OCI-LY7 (cell line): ENCODE results near the gene DLGAP1.

Source experiments
- EZH2phosphoT487 ChIP-seq: fragments of 200-600 bp; sonication (generic); IDR thresholded peaks from 2 replicates; pipeline ENCODE4 v1.6.1; 2018; ENCODE audit warnings: low read depth, borderline replicate concordance, mild to moderate bottlenecking, mixed run types, antibody characterized with exemption, low read length, moderate library complexity, mixed read lengths
- TF ChIP-seq, protein P1 (sequence below): fragments of 200-600 bp; sonication (generic); conservative IDR thresholded peaks from 2 replicates; pipeline ENCODE4 v1.5.1; 2014; ENCODE audit warnings: mild to moderate bottlenecking, antibody characterized with exemption, low read length, moderate library complexity, mixed read lengths

DNA sequence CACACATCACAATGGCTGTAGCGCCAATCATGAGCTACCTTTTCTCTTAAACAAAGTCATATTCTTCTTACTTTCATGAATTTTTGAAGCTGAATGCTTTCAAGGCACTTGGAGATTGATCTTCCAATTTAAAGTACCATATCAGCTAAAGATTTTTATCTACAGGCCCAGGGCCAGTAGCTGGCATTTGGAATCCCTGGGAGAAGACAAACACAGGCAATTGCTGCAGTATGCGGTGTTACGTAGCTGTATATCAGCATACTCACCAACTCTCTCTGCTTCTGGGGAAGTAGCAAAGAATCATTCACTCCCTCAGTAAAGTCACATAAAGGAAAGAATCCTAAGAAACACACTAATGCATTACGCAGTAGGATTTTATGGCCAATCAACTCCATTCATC, 202.3 kb downstream of the DLGAP1 start:
- TF ChIP-seq, protein P1, sequence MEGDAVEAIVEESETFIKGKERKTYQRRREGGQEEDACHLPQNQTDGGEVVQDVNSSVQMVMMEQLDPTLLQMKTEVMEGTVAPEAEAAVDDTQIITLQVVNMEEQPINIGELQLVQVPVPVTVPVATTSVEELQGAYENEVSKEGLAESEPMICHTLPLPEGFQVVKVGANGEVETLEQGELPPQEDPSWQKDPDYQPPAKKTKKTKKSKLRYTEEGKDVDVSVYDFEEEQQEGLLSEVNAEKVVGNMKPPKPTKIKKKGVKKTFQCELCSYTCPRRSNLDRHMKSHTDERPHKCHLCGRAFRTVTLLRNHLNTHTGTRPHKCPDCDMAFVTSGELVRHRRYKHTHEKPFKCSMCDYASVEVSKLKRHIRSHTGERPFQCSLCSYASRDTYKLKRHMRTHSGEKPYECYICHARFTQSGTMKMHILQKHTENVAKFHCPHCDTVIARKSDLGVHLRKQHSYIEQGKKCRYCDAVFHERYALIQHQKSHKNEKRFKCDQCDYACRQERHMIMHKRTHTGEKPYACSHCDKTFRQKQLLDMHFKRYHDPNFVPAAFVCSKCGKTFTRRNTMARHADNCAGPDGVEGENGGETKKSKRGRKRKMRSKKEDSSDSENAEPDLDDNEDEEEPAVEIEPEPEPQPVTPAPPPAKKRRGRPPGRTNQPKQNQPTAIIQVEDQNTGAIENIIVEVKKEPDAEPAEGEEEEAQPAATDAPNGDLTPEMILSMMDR: no peak
- TF ChIP-seq EZH2phosphoT487: no peak
